Measurements from ENCODE around the gene TTYH1.

- TF ChIP-seq CTCF (IDR thresholded peaks at IDR 0.05) (no peak), POLR2A (IDR thresholded peaks at IDR 0.05) (no peak)
These were observed 37.4 kb downstream of the TTYH1 start for GRCh38 chr19:54452626-54453025.

All from adrenal gland (tissue), 5 donors.